ENCODE results near the gene OR7C2.
A peak's percentile ranks its signal among the peaks of the same experiment; 100 is the strongest.

The OR7C2 gene

GRCh38 chr19:14977128-14977527 is 35.8 kb downstream of the OR7C2 start:
- no peaks in the 10 kb centered on the region for H3K9me3 ChIP-seq (ENCODE audit: control extremely low read depth in 1 of 5, control insufficient read depth in 4 of 5, insufficient read depth in 2 of 5, low read depth in 1 of 5, low read length in 4 of 5)
- DNase-seq: no peak
- peaks cover 0 to 14% (median 3%) of the 10 kb centered on the region in 4 experiments for H3K4me1 ChIP-seq (ENCODE audit: control extremely low read depth in 1 of 4, control insufficient read depth in 4 of 4, insufficient read depth in 4 of 4, low read length in 3 of 4)
- WGBS (ENCODE audit: insufficient coverage): 55% methylated on average over 4 of the region's 5 CpGs
- ChIA-PET POLR2A (no interaction called here), CTCF (no interaction called here)
- no peak overlapping the region for H3K4me3 ChIP-seq (ENCODE audit: control insufficient read depth in 1 of 7, extremely low read depth in 1 of 7, insufficient read depth in 4 of 7, low read depth in 2 of 7, low read length in 6 of 7)
- H3K36me3 ChIP-seq (ENCODE audit: control insufficient read depth in 4 of 4, insufficient read depth in 4 of 4, low read length in 3 of 4): peaks cover 0 to 5% (median 0%) of the 10 kb centered on the region in 4 experiments
- no peak overlapping the region for H3K27ac ChIP-seq (ENCODE audit: insufficient read depth in 1 of 2, low read depth in 1 of 2, low read length in 2 of 2, poor library complexity in 1 of 2, severe bottlenecking in 2 of 2)
- H3K27me3 ChIP-seq (replicated peaks in 2 of 5; ENCODE audit: control insufficient read depth in 4 of 5, insufficient read depth in 5 of 5, low read length in 4 of 5): peaks cover 0 to 17% (median 10%) of the 10 kb centered on the region in 5 experiments

GRCh38 chr19:14978161-14978776 is 37.0 kb downstream of the OR7C2 start:
- peak overlapping the region in 2 of 7 experiments; percentile 2 to 69 for H3K4me3 ChIP-seq (ENCODE audit: control insufficient read depth in 1 of 7, extremely low read depth in 1 of 7, insufficient read depth in 4 of 7, low read depth in 2 of 7, low read length in 6 of 7)

GRCh38 chr19:14979476-14980255 is 38.4 kb downstream of the OR7C2 start, which contains the start of gene SLC1A6:
TSS of gene SLC1A6 (minus strand) at chr19:14979864. CDS start at chr19:14972910, 6,954 bp downstream.
- Histone ChIP-seq H3K36me3 (ENCODE audit: control insufficient read depth in 4 of 4, insufficient read depth in 4 of 4, low read length in 3 of 4) (no peaks in the 10 kb centered on the region), H3K9me3 (ENCODE audit: control extremely low read depth in 1 of 5, control insufficient read depth in 4 of 5, insufficient read depth in 2 of 5, low read depth in 1 of 5, low read length in 4 of 5) (no peaks in the 10 kb centered on the region), H3K4me3 (ENCODE audit: control insufficient read depth in 1 of 7, extremely low read depth in 1 of 7, insufficient read depth in 4 of 7, low read depth in 2 of 7, low read length in 6 of 7) (peak within 1 kb of the TSS in 6 of 7 experiments; percentile 47 to 69 (median 63)), H3K27ac (ENCODE audit: insufficient read depth in 1 of 2, low read depth in 1 of 2, low read length in 2 of 2, poor library complexity in 1 of 2, severe bottlenecking in 2 of 2) (no peak within 1 kb of the TSS), H3K27me3 (replicated peaks in 2 of 5; ENCODE audit: control insufficient read depth in 4 of 5, insufficient read depth in 5 of 5, low read length in 4 of 5) (peaks cover 0 to 24% (median 10%) of the 10 kb centered on the region in 5 experiments), H3K4me1 (ENCODE audit: control extremely low read depth in 1 of 4, control insufficient read depth in 4 of 4, insufficient read depth in 4 of 4, low read length in 3 of 4) (peaks cover 0 to 14% (median 3%) of the 10 kb centered on the region in 4 experiments)
- ChIA-PET POLR2A (interaction anchor here (0.7 kb wide), 1 partner anchor 21 kb away, joined by 3 read pairs; no protein-coding TSS in a partner anchor), CTCF (no interaction called here)
- DNase-seq: peak; percentile 25 to 68 (median 57)
- 0% methylated on average over 76 of the region's 84 CpGs for WGBS (ENCODE audit: insufficient coverage)

More at GRCh38 chr19:14978161-14978776, 37.0 kb downstream of the OR7C2 start:
- Histone ChIP-seq H3K27ac (ENCODE audit: insufficient read depth in 1 of 2, low read depth in 1 of 2, low read length in 2 of 2, poor library complexity in 1 of 2, severe bottlenecking in 2 of 2) (no peak overlapping the region), H3K36me3 (ENCODE audit: control insufficient read depth in 4 of 4, insufficient read depth in 4 of 4, low read length in 3 of 4) (no peaks in the 10 kb centered on the region), H3K27me3 (replicated peaks in 2 of 5; ENCODE audit: control insufficient read depth in 4 of 5, insufficient read depth in 5 of 5, low read length in 4 of 5) (peaks cover 0 to 22% (median 10%) of the 10 kb centered on the region in 5 experiments), H3K4me1 (ENCODE audit: control extremely low read depth in 1 of 4, control insufficient read depth in 4 of 4, insufficient read depth in 4 of 4, low read length in 3 of 4) (peaks cover 0 to 14% (median 3%) of the 10 kb centered on the region in 4 experiments), H3K9me3 (ENCODE audit: control extremely low read depth in 1 of 5, control insufficient read depth in 4 of 5, insufficient read depth in 2 of 5, low read depth in 1 of 5, low read length in 4 of 5) (no peaks in the 10 kb centered on the region)
- ChIA-PET POLR2A (no interaction called here), CTCF (interaction anchor here (1.0 kb wide), 1 partner anchor 11 kb away, joined by 3 read pairs; no protein-coding TSS in a partner anchor)
- 58% methylated on average over 2 of the region's 6 CpGs for WGBS (ENCODE audit: insufficient coverage)
- peak in 2 of 3 donors; percentile 17 to 46 for DNase-seq

- Histone ChIP-seq H3K27me3 (replicated peaks in 2 of 5; ENCODE audit: control insufficient read depth in 4 of 5, insufficient read depth in 5 of 5, low read length in 4 of 5) (peaks cover 0 to 12% (median 2%) of the 10 kb centered on the region in 5 experiments), H3K9me3 (ENCODE audit: control extremely low read depth in 1 of 5, control insufficient read depth in 4 of 5, insufficient read depth in 2 of 5, low read depth in 1 of 5, low read length in 4 of 5) (no peaks in the 10 kb centered on the region), H3K4me1 (ENCODE audit: control extremely low read depth in 1 of 4, control insufficient read depth in 4 of 4, insufficient read depth in 4 of 4, low read length in 3 of 4) (peaks cover 0 to 2% (median under 1%) of the 10 kb centered on the region in 4 experiments), H3K36me3 (ENCODE audit: control insufficient read depth in 4 of 4, insufficient read depth in 4 of 4, low read length in 3 of 4) (no peaks in the 10 kb centered on the region), H3K4me3 (ENCODE audit: control insufficient read depth in 1 of 7, extremely low read depth in 1 of 7, insufficient read depth in 4 of 7, low read depth in 2 of 7, low read length in 6 of 7) (no peak overlapping the region), H3K27ac (ENCODE audit: insufficient read depth in 1 of 2, low read depth in 1 of 2, low read length in 2 of 2, poor library complexity in 1 of 2, severe bottlenecking in 2 of 2) (no peak overlapping the region)
- 88% methylated on average over 4 of the region's 5 CpGs for WGBS (ENCODE audit: insufficient coverage)
- ChIA-PET POLR2A (no interaction called here), CTCF (no interaction called here)
- no peak for DNase-seq
Measured at GRCh38 chr19:14985133-14985532, 43.8 kb downstream of the OR7C2 start.
